H1 (cell line): ENCODE measurements around the gene CBLB. TPM values are rescaled to one million over a fixed set of nuclear protein-coding genes. Genes with fewer than 3 reads are reported as not detected.

Experiments used
- CTCF ChIA-PET: fragments of 300-600 bp; sonication (Branson Sonifier 250); formaldehyde crosslinking; loops from one replicate; lab custom pipeline; 2021; ENCODE audit not compliant: partially characterized antibody; lab: Charles Lee
- POLR2A ChIA-PET: fragments of 300-600 bp; sonication (Branson Sonifier 250); formaldehyde crosslinking; loops from one replicate; lab custom pipeline; 2021; ENCODE audit warnings: inconsistent platforms; ENCODE audit not compliant: partially characterized antibody; lab: Charles Lee
- DNase-seq, 2 experiments: peaks; one replicate each; pipeline versions ENCODE4 v3.0.0 to v3.0.0-alpha.2; 2010 to 2022; ENCODE audit warnings: low spot score in 2 of 2, low read depth in 1 of 2, mixed read lengths in 1 of 2
- FAIRE-seq: peaks from 2 replicates; lab custom pipeline; 2011; peaks lifted over from hg19 to GRCh38; lab: Jason Lieb, UNC
- H2AFZ ChIP-seq: 2 replicates; pipeline ENCODE4 v1.8.1; 2012; ENCODE audit warnings: low read length, inconsistent platforms
- H2AK5ac ChIP-seq: 2 replicates; pipeline ENCODE4 v1.6.1; 2013; ENCODE audit warnings: low read depth, low read length
- H2BK120ac ChIP-seq: replicated peaks from 2 replicates; pipeline ENCODE3; 2013; ENCODE audit warnings: low read depth, low read length, inconsistent platforms
- H2BK12ac ChIP-seq: 2 replicates; pipeline ENCODE4 v1.6.1; 2013; ENCODE audit warnings: low read depth, low read length
- H2BK15ac ChIP-seq: 2 replicates; pipeline ENCODE4 v1.6.1; 2013; ENCODE audit warnings: low read length
- H2BK20ac ChIP-seq: 2 replicates; pipeline ENCODE4 v1.6.1; 2013; ENCODE audit warnings: low read length
- H2BK5ac ChIP-seq: 2 replicates; pipeline ENCODE4 v1.6.1; 2013; ENCODE audit warnings: low read depth, low read length
- H3K14ac ChIP-seq: 2 replicates; pipeline ENCODE4 v1.6.1; 2013; ENCODE audit warnings: inconsistent platforms; ENCODE audit not compliant: insufficient read length
- H3K18ac ChIP-seq: 2 replicates; pipeline ENCODE4 v1.6.1; 2013; ENCODE audit warnings: low read length; ENCODE audit errors: extremely low read depth
- H3K23ac ChIP-seq: 2 replicates; pipeline ENCODE4 v1.6.1; 2013; ENCODE audit warnings: inconsistent platforms; ENCODE audit not compliant: insufficient read length
- H3K23me2 ChIP-seq: 2 replicates; pipeline ENCODE4 v1.6.1; 2013; ENCODE audit warnings: low read depth, low read length
- H3K27ac ChIP-seq: 2 replicates; pipeline ENCODE4 v1.6.1; 2011; ENCODE audit warnings: low read depth, low read length, inconsistent platforms
- H3K27me3 ChIP-seq, 4 experiments: replicated peaks in 1 of 4; 1 replicate in 1 of 4; 2 replicates in 3 of 4; pipeline versions ENCODE4 v1.6.1 to v1.8.1; 2011 to 2013; ENCODE audit warnings: low read length in 3 of 4, mild to moderate bottlenecking in 3 of 4, inconsistent platforms in 2 of 4, mixed read lengths in 2 of 4, moderate library complexity in 1 of 4; ENCODE audit not compliant: control insufficient read depth in 3 of 4, insufficient read depth in 3 of 4; ENCODE audit errors: extremely low read depth in 1 of 4
- H3K36me3 ChIP-seq, 4 experiments: 2 replicates each; pipeline versions ENCODE4 v1.6.1 to v1.8.1; 2011 to 2013; ENCODE audit warnings: mild to moderate bottlenecking in 4 of 4, low read length in 3 of 4, moderate library complexity in 2 of 4, control low read depth in 1 of 4, inconsistent platforms in 1 of 4; ENCODE audit not compliant: insufficient read depth in 4 of 4, control insufficient read depth in 2 of 4
- H3K4ac ChIP-seq: replicated peaks from 2 replicates; pipeline ENCODE3; 2013; ENCODE audit warnings: low read length, low read depth, mixed read lengths, inconsistent platforms; ENCODE audit not compliant: insufficient read length
- H3K4me1 ChIP-seq, 4 experiments: replicated peaks in 1 of 4; 1 replicate in 1 of 4; 2 replicates in 3 of 4; pipeline versions ENCODE4 v1.6.1 to v1.8.1; 2011 to 2013; ENCODE audit warnings: low read length in 3 of 4, inconsistent platforms in 2 of 4, mixed read lengths in 1 of 4; ENCODE audit not compliant: insufficient read depth in 4 of 4, control insufficient read depth in 3 of 4
- H3K4me2 ChIP-seq, 2 experiments: 2 replicates each; pipeline versions ENCODE4 v1.6.1 to v1.8.1; 2011 to 2013; ENCODE audit warnings: low read depth in 2 of 2, low read length in 2 of 2, control low read depth in 1 of 2, inconsistent platforms in 1 of 2, mild to moderate bottlenecking in 1 of 2; ENCODE audit not compliant: insufficient read depth in 1 of 2
- H3K4me3 ChIP-seq, 4 experiments: fragments of 200-600, 300-600 bp in 1 of 4; sonication (generic), shearing (Covaris generic), sonication (Bioruptor Twin) in 1 of 4; 2 replicates each; pipeline versions ENCODE4 v1.5.1 to v1.8.1; 2011 to 2016; ENCODE audit warnings: low read length in 4 of 4, low read depth in 3 of 4, control low read depth in 2 of 4, inconsistent platforms in 2 of 4, mild to moderate bottlenecking in 2 of 4, mixed read lengths in 1 of 4, moderate library complexity in 1 of 4; ENCODE audit not compliant: insufficient read depth in 2 of 4; ENCODE audit errors: extremely low read depth in 1 of 4
- H3K56ac ChIP-seq: replicated peaks from 2 replicates; pipeline ENCODE3; 2013; ENCODE audit warnings: low read depth, mild to moderate bottlenecking, mixed read lengths, low read length, inconsistent platforms; ENCODE audit not compliant: insufficient read length
- H3K79me1 ChIP-seq: 2 replicates; pipeline ENCODE4 v1.6.1; 2013; ENCODE audit warnings: low read depth, low read length, control low read depth
- H3K79me2 ChIP-seq, 2 experiments: 2 replicates each; pipeline versions ENCODE4 v1.6.1 to v1.8.1; 2012 to 2013; ENCODE audit warnings: low read length in 2 of 2, mild to moderate bottlenecking in 2 of 2, inconsistent platforms in 1 of 2; ENCODE audit not compliant: insufficient read depth in 2 of 2, control insufficient read depth in 1 of 2
- H3K9ac ChIP-seq, 4 experiments: replicated peaks in 1 of 4; 1 replicate in 1 of 4; 2 replicates in 3 of 4; pipeline versions ENCODE4 v1.6.1 to v1.8.1; 2011 to 2013; ENCODE audit warnings: low read depth in 3 of 4, low read length in 3 of 4, control low read depth in 2 of 4, mild to moderate bottlenecking in 2 of 4, moderate library complexity in 2 of 4, inconsistent platforms in 1 of 4; ENCODE audit errors: extremely low read depth in 1 of 4
- H3K9me3 ChIP-seq, 2 experiments: 2 replicates each; pipeline versions ENCODE4 v1.6.1 to v1.8.1; 2012 to 2013; ENCODE audit warnings: mild to moderate bottlenecking in 2 of 2, moderate library complexity in 2 of 2, control low read depth in 1 of 2, inconsistent platforms in 1 of 2, low read depth in 1 of 2, low read length in 1 of 2, mixed read lengths in 1 of 2; ENCODE audit not compliant: insufficient read depth in 2 of 2
- H4K20me1 ChIP-seq, 2 experiments: replicated peaks in 1 of 2; 2 replicates each; pipeline versions ENCODE3 to v1.8.1; 2011 to 2013; ENCODE audit warnings: inconsistent platforms in 2 of 2, low read length in 2 of 2, mild to moderate bottlenecking in 1 of 2; ENCODE audit not compliant: insufficient read depth in 2 of 2, control insufficient read depth in 1 of 2
- H4K5ac ChIP-seq: 2 replicates; pipeline ENCODE4 v1.6.1; 2013; ENCODE audit warnings: low read length, low read depth, mixed read lengths, inconsistent platforms; ENCODE audit not compliant: insufficient read length
- H4K8ac ChIP-seq: 2 replicates; pipeline ENCODE4 v1.8.0; 2013; ENCODE audit warnings: mild to moderate bottlenecking, moderate library complexity, low read length, inconsistent platforms; ENCODE audit not compliant: insufficient read depth; ENCODE audit errors: extremely low read depth
- H4K91ac ChIP-seq: replicated peaks from 2 replicates; pipeline ENCODE3; 2013; ENCODE audit warnings: low read length, mixed read lengths, inconsistent platforms; ENCODE audit not compliant: insufficient read length
- CHD1 ChIP-seq: IDR thresholded peaks from 2 replicates; pipeline ENCODE4 v1.6.1; 2012; ENCODE audit warnings: low read depth, low read length, improper control_type of control experiment
- EP300 ChIP-seq, 2 experiments: IDR thresholded peaks; 1 replicate in 1 of 2; 2 replicates in 1 of 2; pipeline ENCODE4 v1.6.1; 2011 to 2012; ENCODE audit warnings: low read depth in 2 of 2, low read length in 2 of 2, mild to moderate bottlenecking in 2 of 2, borderline replicate concordance in 1 of 2, inconsistent platforms in 1 of 2, moderate library complexity in 1 of 2
- PHF8 ChIP-seq: fragments of 200-600 bp; sonication (generic); conservative IDR thresholded peaks from 2 replicates; pipeline ENCODE4 v1.7.1; 2012; ENCODE audit warnings: low read depth, mild to moderate bottlenecking, inconsistent platforms, low read length, moderate library complexity
- POU5F1 ChIP-seq: IDR thresholded peaks from 2 replicates; pipeline ENCODE4 v1.6.1; 2011; ENCODE audit warnings: low read depth, mild to moderate bottlenecking, low read length, moderate library complexity
- RNF2 ChIP-seq: fragments of 200-900, 300-1000 bp; sonication (generic); IDR thresholded peaks from 2 replicates; pipeline ENCODE4 v1.7.1; 2016; ENCODE audit warnings: borderline replicate concordance, low read depth, mild to moderate bottlenecking, antibody characterized with exemption, low read length; ENCODE audit not compliant: poor library complexity, severe bottlenecking; ENCODE audit errors: missing control alignments
- WGBS, 2 experiments: shearing (Covaris generic) in 1 of 2; methylation state at CpG; one replicate each; pipeline versions ENCODE4 v1.1.6 to v1.1.7; 2013 to 2015; ENCODE audit warnings: low lambda C conversion rate in 2 of 2, mixed read lengths in 2 of 2, inconsistent platforms in 1 of 2, low coverage in 1 of 2, missing lambda C conversion rate in 1 of 2; ENCODE audit not compliant: insufficient replicate concordance in 2 of 2, insufficient coverage in 1 of 2, insufficient read length in 1 of 2; ENCODE audit errors: extremely low coverage in 1 of 2, missing lambda C conversion rate in 1 of 2; 5-methylcytosine and 5-hydroxymethylcytosine counted together
- polyA plus RNA-seq, 7 experiments: library from polyadenylated mRNA; depleted of rRNA in 3 of 7; stranded (reverse) in 5 of 7; unstranded in 2 of 7; fragments of >200 nt in 5 of 7; fragments of 200-250 nt in 2 of 7; gene quantifications; 1 replicate in 5 of 7; 2 replicates in 1 of 7; 4 replicates in 1 of 7; pipeline versions ENCODE4 v1.2.1 to v1.2.3, GENCODE V29; 2011 to 2013; ENCODE audit warnings: missing spikeins in 2 of 7, mixed read lengths in 2 of 7
- total RNA-seq: library from RNA; stranded (reverse); fragmentation: NEBNext Ultra II Directional; extraction: Animal tissue kit (Norgen Biotek cat#: 25700); gene quantifications from 2 replicates; pipeline ENCODE4 v1.2.1, GENCODE V29; 2021
- TF ChIP-seq, protein P1 (sequence below): IDR thresholded peaks from 2 replicates; pipeline ENCODE4 v1.6.1; 2012; ENCODE audit warnings: inconsistent platforms
- TF ChIP-seq, protein P2 (sequence below): IDR thresholded peaks from 2 replicates; pipeline ENCODE4 v1.6.1; 2012; ENCODE audit warnings: low read length, inconsistent platforms

CBLB gene
- total and polyA plus RNA-seq, 2 of the 8 experiments (the other 6 are each of a cell fraction or from before 2014, with no cell fraction given) = 14.5 to 26.0 TPM

DNA sequence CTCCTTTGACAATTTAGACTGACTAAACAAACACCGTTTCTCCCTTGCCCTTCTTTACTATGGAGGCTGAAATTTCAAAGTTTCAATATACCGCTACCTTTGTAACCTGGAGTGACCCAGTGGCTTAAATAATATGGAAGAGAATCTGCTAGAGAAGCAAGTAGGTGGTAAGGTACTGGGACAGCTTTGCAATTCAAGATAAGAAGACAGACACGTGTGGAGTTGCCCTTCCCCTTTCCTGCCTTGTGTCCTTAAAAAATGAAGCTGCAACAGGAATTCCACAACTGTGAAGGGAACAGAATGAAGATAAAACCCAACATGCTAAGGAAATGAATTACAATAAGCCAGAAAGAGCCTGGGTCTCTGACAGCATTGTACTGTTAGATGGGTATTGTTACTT, 26.4 kb downstream of the CBLB start:
- H4K5ac ChIP-seq = no peak overlapping the region
- H3K79me1 ChIP-seq = no peaks in the 10 kb centered on the region; the same call in 1 of the 2 replicates
- no peaks in the 10 kb centered on the region for H4K20me1 ChIP-seq
- no peak overlapping the region for H2BK12ac ChIP-seq
- no peak overlapping the region for H2BK15ac ChIP-seq
- H3K9ac ChIP-seq = no peak overlapping the region
- no peak overlapping the region for H4K91ac ChIP-seq
- no peak overlapping the region for H3K18ac ChIP-seq
- no peak overlapping the region for H2BK20ac ChIP-seq
- POLR2A ChIA-PET = no interaction called here
- H2AK5ac ChIP-seq = no peak overlapping the region
- no peaks in the 10 kb centered on the region; a peak in 1 of 8 replicates for H3K36me3 ChIP-seq
- no peak overlapping the region for H3K4me3 ChIP-seq
- no peaks in the 10 kb centered on the region for H3K9me3 ChIP-seq
- no peak overlapping the region for H3K4ac ChIP-seq
- WGBS, 2 experiments = 82% methylated on average over 3 of the region's 3 CpGs; no CpG with 5 or more reads in 1 of the 2 experiments
- H3K14ac ChIP-seq = no peak overlapping the region
- no peak overlapping the region for H2BK120ac ChIP-seq
- CTCF ChIA-PET = no interaction called here
- no peak overlapping the region for H3K23ac ChIP-seq
- H3K27ac ChIP-seq = no peak overlapping the region
- H2BK5ac ChIP-seq = no peak overlapping the region
- no peaks in the 10 kb centered on the region; a peak in 1 of 7 replicates for H3K4me1 ChIP-seq
- no peak overlapping the region for H3K4me2 ChIP-seq
- H3K23me2 ChIP-seq = no peaks in the 10 kb centered on the region; the same call in 1 of the 2 replicates
- TF ChIP-seq, protein P1, sequence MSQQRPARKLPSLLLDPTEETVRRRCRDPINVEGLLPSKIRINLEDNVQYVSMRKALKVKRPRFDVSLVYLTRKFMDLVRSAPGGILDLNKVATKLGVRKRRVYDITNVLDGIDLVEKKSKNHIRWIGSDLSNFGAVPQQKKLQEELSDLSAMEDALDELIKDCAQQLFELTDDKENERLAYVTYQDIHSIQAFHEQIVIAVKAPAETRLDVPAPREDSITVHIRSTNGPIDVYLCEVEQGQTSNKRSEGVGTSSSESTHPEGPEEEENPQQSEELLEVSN = no peak
- TF ChIP-seq POU5F1 = no peak
- no peak for TF ChIP-seq PHF8
- TF ChIP-seq, protein P2, sequence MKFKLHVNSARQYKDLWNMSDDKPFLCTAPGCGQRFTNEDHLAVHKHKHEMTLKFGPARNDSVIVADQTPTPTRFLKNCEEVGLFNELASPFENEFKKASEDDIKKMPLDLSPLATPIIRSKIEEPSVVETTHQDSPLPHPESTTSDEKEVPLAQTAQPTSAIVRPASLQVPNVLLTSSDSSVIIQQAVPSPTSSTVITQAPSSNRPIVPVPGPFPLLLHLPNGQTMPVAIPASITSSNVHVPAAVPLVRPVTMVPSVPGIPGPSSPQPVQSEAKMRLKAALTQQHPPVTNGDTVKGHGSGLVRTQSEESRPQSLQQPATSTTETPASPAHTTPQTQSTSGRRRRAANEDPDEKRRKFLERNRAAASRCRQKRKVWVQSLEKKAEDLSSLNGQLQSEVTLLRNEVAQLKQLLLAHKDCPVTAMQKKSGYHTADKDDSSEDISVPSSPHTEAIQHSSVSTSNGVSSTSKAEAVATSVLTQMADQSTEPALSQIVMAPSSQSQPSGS = no peak
- no peak for TF ChIP-seq CHD1
- no peak for TF ChIP-seq EP300 (IDR thresholded peaks at IDR 0.05; ENCODE audit: borderline replicate concordance in 1 of 2, low read depth in 2 of 2, low read length in 2 of 2)
- no peak for TF ChIP-seq RNF2
- FAIRE-seq (no peak), DNase-seq (no peak)
- no peak overlapping the region for H3K56ac ChIP-seq
- no peaks in the 10 kb centered on the region for H3K79me2 ChIP-seq
- no peak overlapping the region for H2AFZ ChIP-seq
- no peak overlapping the region for H4K8ac ChIP-seq
- H3K27me3 ChIP-seq = no peaks in the 10 kb centered on the region
